BJ (cell line): ENCODE data around the gene ATG16L1. TPM values are rescaled to one million over a fixed set of nuclear protein-coding genes. Genes with fewer than 3 reads are reported as not detected.
"Not testable (repeated sequence)": the region's sequence is repeated elsewhere in the genome, so short reads cannot be mapped to it uniquely, and the experiment has no call there.

Experiments used
- CTCF ChIA-PET: fragments of 350-600 bp; formaldehyde crosslinking; extraction: SDS; loops from one replicate; lab custom pipeline; 2021; ENCODE audit warnings: antibody characterized with exemption, inconsistent platforms; lab: Yijun Ruan, JAX
- POLR2A ChIA-PET: fragments of 300-600 bp; sonication (Branson Sonifier 250); formaldehyde crosslinking; extraction: SDS; loops from one replicate; lab custom pipeline; 2021; ENCODE audit warnings: antibody characterized with exemption; lab: Charles Lee
- DNase-seq: peaks from one replicate; pipeline ENCODE4 v3.0.0-alpha.2; 2011; ENCODE audit warnings: low read depth
- H3K27me3 ChIP-seq: 2 replicates; pipeline ENCODE4 v1.6.0; 2011; ENCODE audit warnings: low read length; ENCODE audit not compliant: control insufficient read depth, insufficient read depth
- H3K36me3 ChIP-seq: 2 replicates; pipeline ENCODE4 v1.5.1; 2011; ENCODE audit warnings: low read length; ENCODE audit not compliant: control insufficient read depth, insufficient read depth
- H3K4me3 ChIP-seq: 2 replicates; pipeline ENCODE4 v1.5.1; 2011; ENCODE audit warnings: low read depth, mild to moderate bottlenecking, control low read depth, low read length
- polyA plus RNA-seq: library from polyadenylated mRNA; depleted of rRNA; stranded (reverse); fragments of >200 nt; gene quantifications from 2 replicates; pipeline ENCODE4 v1.2.3, GENCODE V29; 2011
- TF ChIP-seq, protein P1 (sequence below): IDR thresholded peaks from 2 replicates; pipeline ENCODE4 v1.5.1; 2011; ENCODE audit warnings: low read depth, mild to moderate bottlenecking, control low read depth, inconsistent platforms, low read length, moderate library complexity; ENCODE audit not compliant: insufficient read depth

ATG16L1 gene
- polyA plus RNA-seq, 1 experiment, result 26.4 TPM

DNA sequence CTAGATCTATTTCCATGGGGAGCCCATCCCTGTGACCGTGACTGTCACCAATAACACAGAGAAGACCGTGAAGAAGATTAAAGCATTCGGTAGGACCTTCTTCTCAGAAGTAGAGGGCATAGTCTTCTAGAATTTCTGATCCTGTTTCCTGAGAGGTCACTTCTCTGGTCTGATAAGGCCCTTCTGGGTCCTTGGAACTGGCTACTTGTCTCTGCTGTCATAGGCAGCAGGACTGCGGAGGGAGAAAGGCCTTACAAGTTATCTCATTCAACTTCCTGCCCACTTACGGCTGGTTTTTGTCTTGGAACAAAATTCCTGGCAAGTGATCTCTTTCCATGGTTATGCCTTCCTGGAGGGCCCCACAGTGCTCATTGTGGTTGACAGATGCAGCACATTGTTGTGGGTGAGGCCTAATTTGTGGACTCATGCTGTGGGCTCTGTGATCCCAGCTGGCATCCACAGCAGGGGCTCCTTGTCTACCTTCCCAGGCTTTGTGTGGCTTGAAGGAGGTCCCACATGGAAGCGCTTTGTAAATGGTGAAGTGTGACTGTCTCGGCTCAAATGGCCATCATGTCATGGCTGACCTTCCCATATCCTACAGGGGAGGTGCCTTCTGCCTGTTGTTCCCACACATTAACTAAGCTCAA is 78.1 kb downstream of the ATG16L1 start:
- POLR2A ChIA-PET, result no interaction called here
- H3K36me3 ChIP-seq, result no peaks in the 10 kb centered on the region
- CTCF ChIA-PET, result no interaction called here
- peaks cover 4% of the 10 kb centered on the region; the same call in 1 of the 2 replicates for H3K27me3 ChIP-seq
- H3K4me3 ChIP-seq, result no peak overlapping the region
- TF ChIP-seq, protein P1, sequence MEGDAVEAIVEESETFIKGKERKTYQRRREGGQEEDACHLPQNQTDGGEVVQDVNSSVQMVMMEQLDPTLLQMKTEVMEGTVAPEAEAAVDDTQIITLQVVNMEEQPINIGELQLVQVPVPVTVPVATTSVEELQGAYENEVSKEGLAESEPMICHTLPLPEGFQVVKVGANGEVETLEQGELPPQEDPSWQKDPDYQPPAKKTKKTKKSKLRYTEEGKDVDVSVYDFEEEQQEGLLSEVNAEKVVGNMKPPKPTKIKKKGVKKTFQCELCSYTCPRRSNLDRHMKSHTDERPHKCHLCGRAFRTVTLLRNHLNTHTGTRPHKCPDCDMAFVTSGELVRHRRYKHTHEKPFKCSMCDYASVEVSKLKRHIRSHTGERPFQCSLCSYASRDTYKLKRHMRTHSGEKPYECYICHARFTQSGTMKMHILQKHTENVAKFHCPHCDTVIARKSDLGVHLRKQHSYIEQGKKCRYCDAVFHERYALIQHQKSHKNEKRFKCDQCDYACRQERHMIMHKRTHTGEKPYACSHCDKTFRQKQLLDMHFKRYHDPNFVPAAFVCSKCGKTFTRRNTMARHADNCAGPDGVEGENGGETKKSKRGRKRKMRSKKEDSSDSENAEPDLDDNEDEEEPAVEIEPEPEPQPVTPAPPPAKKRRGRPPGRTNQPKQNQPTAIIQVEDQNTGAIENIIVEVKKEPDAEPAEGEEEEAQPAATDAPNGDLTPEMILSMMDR, result no peak
- DNase-seq, result no peak

DNA sequence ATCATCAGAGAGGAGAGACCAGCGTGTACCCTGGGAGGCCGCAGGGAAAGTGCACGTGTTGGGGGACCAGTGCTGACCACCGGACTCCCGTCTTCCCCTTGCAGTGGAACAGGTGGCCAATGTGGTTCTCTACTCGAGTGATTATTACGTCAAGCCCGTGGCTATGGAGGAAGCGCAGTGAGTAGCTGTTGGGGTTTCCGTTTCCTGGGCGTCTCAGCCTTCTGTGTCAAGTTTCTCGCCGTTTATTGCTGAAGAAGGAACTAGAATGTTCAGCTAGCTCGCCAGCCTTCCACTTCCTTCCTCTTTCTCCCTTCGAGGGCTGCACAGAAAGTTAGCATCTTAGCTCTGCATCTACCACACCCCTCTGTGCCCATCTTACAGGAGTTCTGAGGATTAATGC is 80.1 kb downstream of the ATG16L1 start:
- ChIA-PET POLR2A (no interaction called here), CTCF (interaction anchor here (0.6 kb wide), 1 partner anchor 113 kb away, joined by 3 read pairs; no protein-coding TSS in a partner anchor)
- TF ChIP-seq, protein P1, result no peak
- Histone ChIP-seq H3K36me3 (no peaks in the 10 kb centered on the region), H3K27me3 (peaks cover 9% of the 10 kb centered on the region), H3K4me3 (no peak overlapping the region)
- no peak for DNase-seq

DNA sequence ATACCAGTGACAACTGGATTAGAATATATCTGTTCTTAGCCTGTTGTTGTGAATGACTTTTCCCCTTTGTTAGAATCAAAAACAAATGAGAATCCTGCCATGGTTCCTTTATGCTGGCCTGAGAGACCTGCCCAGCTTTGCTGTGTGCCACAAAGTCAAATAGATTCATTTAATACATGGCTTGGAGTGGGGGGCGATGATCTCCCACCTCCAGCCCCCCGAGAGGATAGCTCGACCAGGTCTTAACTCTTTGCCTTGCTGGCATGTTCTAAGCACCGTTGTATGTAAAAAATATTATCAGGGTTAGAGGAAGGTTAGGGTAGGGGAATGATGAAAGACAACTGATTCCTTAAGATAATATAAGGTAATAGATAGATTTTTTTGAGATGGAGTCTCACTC is 80.7 kb downstream of the ATG16L1 start:
- CTCF ChIA-PET, result no interaction called here
- DNase-seq, result no peak
- H3K4me3 ChIP-seq, result no peak overlapping the region
- TF ChIP-seq, protein P1, result no peak
- POLR2A ChIA-PET, result interaction anchor here (0.8 kb wide), 1 partner anchor 384 kb away, joined by 4 read pairs; no protein-coding TSS in a partner anchor
- peaks cover 9% of the 10 kb centered on the region for H3K27me3 ChIP-seq
- H3K36me3 ChIP-seq, result no peaks in the 10 kb centered on the region

DNA sequence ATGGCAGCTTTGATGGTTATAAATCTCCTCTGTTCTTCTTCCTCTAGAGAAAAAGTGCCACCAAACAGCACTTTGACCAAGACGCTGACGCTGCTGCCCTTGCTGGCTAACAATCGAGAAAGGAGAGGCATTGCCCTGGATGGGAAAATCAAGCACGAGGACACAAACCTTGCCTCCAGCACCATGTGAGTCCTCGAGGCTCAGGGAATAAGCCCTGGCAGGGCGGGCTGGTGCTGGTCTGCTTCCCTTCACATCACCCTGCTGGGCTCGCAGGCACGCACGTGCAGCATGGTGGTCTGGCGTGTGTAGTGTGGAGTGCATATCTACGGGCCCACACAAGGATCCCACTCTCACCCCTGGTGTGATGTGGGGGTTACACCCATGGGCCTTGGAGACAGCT is 83.4 kb downstream of the ATG16L1 start:
- TF ChIP-seq, protein P1, result no peak
- Histone ChIP-seq H3K36me3 (no peaks in the 10 kb centered on the region), H3K4me3 (no peak overlapping the region), H3K27me3 (peaks cover 11% of the 10 kb centered on the region)
- CTCF ChIA-PET, result no interaction called here
- POLR2A ChIA-PET, result no interaction called here
- DNase-seq, result no peak

DNA sequence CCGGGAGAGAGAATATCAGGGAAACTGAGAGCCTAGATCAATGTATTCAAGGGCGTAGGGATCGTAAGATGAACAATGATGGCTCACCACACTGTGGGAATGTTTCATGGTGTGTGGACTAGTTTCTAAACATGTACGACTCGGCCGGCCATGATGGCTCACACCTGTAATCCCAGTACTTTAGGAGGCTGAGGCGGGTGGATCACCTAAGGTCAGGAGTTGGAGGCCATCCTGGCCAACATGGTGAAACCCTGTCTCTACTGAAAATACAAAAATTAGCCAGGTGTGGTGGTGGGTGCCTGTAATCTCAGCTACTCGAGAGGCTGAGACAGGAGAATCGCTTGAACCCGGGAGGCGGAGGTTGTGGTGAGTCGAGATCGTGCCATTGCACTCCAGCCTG is 84.6 kb downstream of the ATG16L1 start:
- peaks cover 13% of the 10 kb centered on the region for H3K27me3 ChIP-seq
- CTCF ChIA-PET, H3K4me3 ChIP-seq, POLR2A ChIA-PET, DNase-seq, H3K36me3 ChIP-seq: not testable (repeated sequence)

DNA sequence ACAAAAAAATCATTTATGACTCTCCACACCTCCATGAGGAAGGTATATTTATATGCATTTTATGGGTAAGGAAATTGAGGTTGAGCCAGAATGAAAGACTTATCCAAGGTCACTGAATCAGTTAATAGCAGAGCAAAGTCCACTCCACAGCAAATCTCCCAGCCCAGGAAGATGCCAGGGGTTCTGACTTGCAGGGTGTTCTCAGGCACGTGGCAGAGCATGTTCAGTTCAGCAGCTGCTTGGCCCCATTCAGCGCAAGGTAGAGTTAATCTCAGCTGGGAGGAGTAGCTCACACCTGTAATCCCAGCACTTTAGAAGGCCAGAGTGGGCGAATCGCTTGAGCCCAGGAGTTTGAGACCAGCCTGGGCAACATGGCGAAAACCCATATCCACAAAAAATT is 85.1 kb downstream of the ATG16L1 start:
- Histone ChIP-seq H3K27me3 (peaks cover 13% of the 10 kb centered on the region), H3K36me3 (no peaks in the 10 kb centered on the region), H3K4me3 (no peak overlapping the region)
- DNase-seq, result no peak
- CTCF ChIA-PET, result interaction anchor here (1.5 kb wide), 1 partner anchor 11 kb away, joined by 4 read pairs; no protein-coding TSS in a partner anchor
- POLR2A ChIA-PET, result no interaction called here
- TF ChIP-seq, protein P1, result no peak
